Osteocyte (in vitro differentiated cells): Measurements from ENCODE around the gene BARHL1. TPM values are rescaled to one million over a fixed set of nuclear protein-coding genes. Genes with fewer than 3 reads are reported as not detected.

ENCODE experiments used
- DNase-seq: peaks from one replicate; pipeline ENCODE4 v3.0.0; 2021; ENCODE audit warnings: mixed read lengths; ENCODE audit not compliant: unreplicated experiment; ENCODE audit errors: extremely low spot score
- H3K27ac Mint-ChIP-seq: one replicate; pipeline ENCODE4 v1.8.0; 2021; ENCODE audit warnings: mild to moderate bottlenecking, mixed read lengths; ENCODE audit not compliant: unreplicated experiment
- H3K27me3 Mint-ChIP-seq: one replicate; pipeline ENCODE4 v1.8.0; 2021; ENCODE audit warnings: mixed read lengths; ENCODE audit not compliant: unreplicated experiment
- H3K36me3 Mint-ChIP-seq: one replicate; pipeline ENCODE4 v1.8.0; 2021; ENCODE audit warnings: mixed read lengths; ENCODE audit not compliant: unreplicated experiment
- H3K4me1 Mint-ChIP-seq: one replicate; pipeline ENCODE4 v1.8.0; 2021; ENCODE audit warnings: mixed read lengths; ENCODE audit not compliant: unreplicated experiment
- H3K4me3 Mint-ChIP-seq: one replicate; pipeline ENCODE4 v1.8.0; 2021; ENCODE audit warnings: mild to moderate bottlenecking, moderate library complexity, mixed read lengths; ENCODE audit not compliant: unreplicated experiment
- H3K9me3 Mint-ChIP-seq: one replicate; pipeline ENCODE4 v1.8.0; 2021; ENCODE audit warnings: mixed read lengths; ENCODE audit not compliant: unreplicated experiment
- total RNA-seq: library from RNA; stranded (reverse); gene quantifications from 2 replicates; pipeline ENCODE4 v1.2.1, GENCODE V29; 2021
- TF ChIP-seq, protein P1 (sequence below): fragments of 200-600 bp; sonication (generic); IDR thresholded peaks from 2 replicates; pipeline ENCODE4 v1.5.0; 2021; ENCODE audit warnings: antibody characterized with exemption, mild to moderate bottlenecking, moderate library complexity

Gene BARHL1
- total RNA-seq, 1 donor from 2014 or later, result not detected

DNA sequence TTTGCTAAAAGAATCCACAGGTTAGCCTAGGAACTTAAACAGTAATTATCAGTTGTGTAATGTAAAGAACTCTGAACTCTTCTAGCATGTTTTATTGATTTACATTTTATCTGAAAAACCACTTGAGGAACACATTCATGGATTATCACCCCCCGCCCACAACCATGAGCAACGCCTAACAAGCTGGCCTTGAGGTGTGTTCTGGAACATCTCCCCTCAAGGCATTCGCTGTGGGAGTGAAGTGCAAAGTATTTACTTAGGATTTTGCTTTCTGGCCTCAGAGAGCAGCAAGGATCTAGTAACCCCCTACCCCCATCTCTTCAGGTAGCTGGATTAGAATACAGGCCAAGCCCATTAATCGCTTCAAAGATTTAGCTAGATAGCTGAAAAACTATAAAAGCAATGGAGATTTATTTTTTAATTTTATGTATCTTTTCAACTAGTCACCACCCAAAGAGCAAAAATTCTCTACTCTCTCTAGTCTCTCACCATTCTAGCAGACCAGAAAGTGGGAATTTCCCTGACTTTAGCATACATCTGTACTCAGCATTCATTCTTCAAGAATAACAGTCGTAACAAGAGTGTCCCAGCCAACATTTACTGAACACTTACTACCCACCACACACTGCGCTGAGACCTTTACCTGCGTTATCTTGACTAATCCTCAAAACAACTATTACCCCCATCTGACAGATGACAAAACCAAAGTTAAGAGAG is 50.2 kb downstream of the BARHL1 start:
- no peak for DNase-seq
- Mint-ChIP-seq H3K27ac (no peak overlapping the region), H3K4me3 (no peak overlapping the region), H3K4me1 (peaks cover 10% of the 10 kb centered on the region), H3K9me3 (no peaks in the 10 kb centered on the region), H3K27me3 (no peaks in the 10 kb centered on the region), H3K36me3 (peaks cover 44% of the 10 kb centered on the region)
- TF ChIP-seq, protein P1, sequence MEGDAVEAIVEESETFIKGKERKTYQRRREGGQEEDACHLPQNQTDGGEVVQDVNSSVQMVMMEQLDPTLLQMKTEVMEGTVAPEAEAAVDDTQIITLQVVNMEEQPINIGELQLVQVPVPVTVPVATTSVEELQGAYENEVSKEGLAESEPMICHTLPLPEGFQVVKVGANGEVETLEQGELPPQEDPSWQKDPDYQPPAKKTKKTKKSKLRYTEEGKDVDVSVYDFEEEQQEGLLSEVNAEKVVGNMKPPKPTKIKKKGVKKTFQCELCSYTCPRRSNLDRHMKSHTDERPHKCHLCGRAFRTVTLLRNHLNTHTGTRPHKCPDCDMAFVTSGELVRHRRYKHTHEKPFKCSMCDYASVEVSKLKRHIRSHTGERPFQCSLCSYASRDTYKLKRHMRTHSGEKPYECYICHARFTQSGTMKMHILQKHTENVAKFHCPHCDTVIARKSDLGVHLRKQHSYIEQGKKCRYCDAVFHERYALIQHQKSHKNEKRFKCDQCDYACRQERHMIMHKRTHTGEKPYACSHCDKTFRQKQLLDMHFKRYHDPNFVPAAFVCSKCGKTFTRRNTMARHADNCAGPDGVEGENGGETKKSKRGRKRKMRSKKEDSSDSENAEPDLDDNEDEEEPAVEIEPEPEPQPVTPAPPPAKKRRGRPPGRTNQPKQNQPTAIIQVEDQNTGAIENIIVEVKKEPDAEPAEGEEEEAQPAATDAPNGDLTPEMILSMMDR, result no peak

DNA sequence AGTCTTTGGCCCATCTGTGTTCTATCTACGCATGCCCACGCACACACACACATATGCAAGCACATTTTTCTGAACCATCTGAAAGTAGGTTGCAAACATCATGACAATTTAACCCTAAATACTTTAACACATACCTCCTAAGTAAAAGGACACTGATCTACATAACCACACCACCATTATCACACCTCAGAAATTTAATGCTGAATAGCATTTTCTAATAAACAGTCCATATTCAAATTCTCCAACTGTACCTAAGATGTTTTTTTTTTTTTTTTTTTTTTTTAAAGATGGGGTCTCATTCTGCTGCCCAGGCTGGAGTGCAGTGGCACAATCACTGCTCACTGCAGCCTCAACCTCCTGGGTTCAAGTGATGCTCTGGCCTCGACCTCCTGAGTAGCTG is 51.9 kb downstream of the BARHL1 start:
- Mint-ChIP-seq H3K4me3 (no peak overlapping the region), H3K4me1 (peaks cover 10% of the 10 kb centered on the region), H3K27ac (no peak overlapping the region), H3K27me3 (no peaks in the 10 kb centered on the region), H3K36me3 (peaks cover 45% of the 10 kb centered on the region), H3K9me3 (no peaks in the 10 kb centered on the region)
- TF ChIP-seq, protein P1, result no peak
- no peak for DNase-seq

DNA sequence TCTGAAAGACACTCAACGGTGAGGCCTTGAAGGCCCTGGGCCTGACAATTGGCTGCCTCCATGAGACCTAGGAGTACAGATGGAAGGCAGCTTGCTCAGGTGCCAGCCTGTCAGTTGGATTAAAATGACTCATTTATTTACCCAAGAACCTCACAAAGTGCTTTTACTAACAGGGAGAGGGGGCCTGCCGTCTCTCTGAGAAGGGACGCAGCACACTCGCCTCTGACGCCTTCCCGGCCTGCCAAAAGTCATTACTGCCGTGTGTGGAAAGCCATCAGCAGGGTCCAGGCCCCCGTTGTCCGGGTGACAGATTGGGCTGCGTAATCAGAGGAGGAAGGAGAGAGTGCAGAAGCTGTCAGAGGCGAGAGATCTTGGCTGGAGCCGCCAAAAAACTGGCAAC is 54.9 kb downstream of the BARHL1 start:
- H3K27me3 Mint-ChIP-seq, result no peaks in the 10 kb centered on the region
- peaks cover 2% of the 10 kb centered on the region for H3K4me1 Mint-ChIP-seq
- H3K9me3 Mint-ChIP-seq, result no peaks in the 10 kb centered on the region
- H3K4me3 Mint-ChIP-seq, result no peak overlapping the region
- DNase-seq, result no peak
- no peak overlapping the region for H3K27ac Mint-ChIP-seq
- peaks cover 43% of the 10 kb centered on the region for H3K36me3 Mint-ChIP-seq
- TF ChIP-seq, protein P1, result no peak

DNA sequence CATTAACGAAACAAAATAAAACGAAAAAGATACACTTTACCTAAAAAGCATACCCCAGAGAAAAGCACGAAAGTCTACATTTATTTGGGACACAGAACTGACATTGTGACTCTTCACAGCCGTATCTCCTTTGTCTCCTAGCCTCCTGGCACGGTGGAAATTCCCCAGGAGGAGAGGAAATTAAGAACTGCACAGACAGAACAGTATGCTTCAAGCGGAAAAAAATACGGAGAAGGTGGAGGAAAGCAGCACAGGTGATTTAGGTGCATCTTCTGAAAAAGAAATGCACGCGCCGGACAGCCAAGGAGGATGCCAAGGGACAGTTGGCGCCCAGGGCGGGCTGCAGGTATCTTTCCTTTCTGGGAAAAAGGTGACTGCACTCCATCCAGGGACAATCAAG is 55.4 kb downstream of the BARHL1 start:
- H3K27ac Mint-ChIP-seq, result no peak overlapping the region
- TF ChIP-seq, protein P1, result no peak
- no peak for DNase-seq
- H3K27me3 Mint-ChIP-seq, result no peaks in the 10 kb centered on the region
- H3K9me3 Mint-ChIP-seq, result no peaks in the 10 kb centered on the region
- H3K4me3 Mint-ChIP-seq, result no peak overlapping the region
- peaks cover 2% of the 10 kb centered on the region for H3K4me1 Mint-ChIP-seq
- peaks cover 45% of the 10 kb centered on the region for H3K36me3 Mint-ChIP-seq

DNA sequence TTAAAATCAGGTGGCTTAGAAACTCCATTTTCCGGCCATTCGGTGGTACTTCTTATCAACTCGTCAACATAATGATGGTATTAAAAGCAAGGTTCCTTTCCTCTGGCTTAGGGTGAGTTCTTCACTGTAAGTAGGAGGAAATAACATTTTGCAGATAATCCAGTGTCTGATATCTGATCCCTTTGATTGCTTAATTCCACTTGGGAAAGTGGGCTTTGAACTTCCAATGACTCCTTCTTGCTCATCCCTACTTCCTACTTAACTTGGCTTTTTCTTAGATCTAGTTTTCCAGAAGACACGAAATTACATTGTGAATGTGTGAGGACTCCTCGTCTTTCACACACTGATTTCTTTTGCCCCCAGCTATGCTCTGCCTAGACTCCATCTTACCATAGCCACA is 55.8 kb downstream of the BARHL1 start:
- no peak overlapping the region for H3K27ac Mint-ChIP-seq
- peaks cover 2% of the 10 kb centered on the region for H3K4me1 Mint-ChIP-seq
- peaks cover 49% of the 10 kb centered on the region for H3K36me3 Mint-ChIP-seq
- no peak overlapping the region for H3K4me3 Mint-ChIP-seq
- H3K9me3 Mint-ChIP-seq, result no peaks in the 10 kb centered on the region
- DNase-seq, result no peak
- no peaks in the 10 kb centered on the region for H3K27me3 Mint-ChIP-seq
- TF ChIP-seq, protein P1, result no peak
